ENCODE data around the gene RRP1. TPM values are rescaled to one million over a fixed set of nuclear protein-coding genes. Genes with fewer than 3 reads are reported as not detected.
A peak's percentile ranks its signal among the peaks of the same experiment; 100 is the strongest.

Gene RRP1
- total RNA-seq, 1 donor, result 16.8 TPM

GRCh38 chr21:43758811-43759210 lies 30.6 kb upstream of the RRP1 start:
- TF ChIP-seq CTCF (IDR thresholded peaks at IDR 0.05; ENCODE audit: insufficient read depth, low read depth, low read length), result no peak
- peak; percentile 57 for DNase-seq (ENCODE audit: low read depth)
- no peak overlapping the region for H3K4me3 ChIP-seq (ENCODE audit: low read depth, low read length)

DNA sequence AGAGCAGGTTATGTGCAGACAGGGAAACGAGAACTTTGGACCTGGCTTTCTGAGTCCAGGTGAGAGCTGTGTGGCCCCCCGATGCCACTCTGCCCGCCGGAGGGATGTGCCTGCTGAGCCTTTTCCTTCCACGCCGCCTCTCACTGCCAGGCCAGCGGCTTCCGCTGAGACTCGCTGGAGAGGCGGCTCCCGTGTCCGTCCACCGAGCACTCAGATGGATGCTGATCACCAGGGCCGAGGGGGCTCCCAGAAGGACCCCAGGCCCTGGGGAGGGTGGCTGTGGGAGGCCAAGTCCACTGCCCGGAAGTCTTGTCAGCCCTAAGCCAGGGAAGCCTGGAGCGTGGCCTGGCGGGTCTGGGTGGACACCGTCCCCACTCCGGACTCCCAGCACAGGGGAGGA lies 29.7 kb upstream of the RRP1 start:
- no peak overlapping the region for H3K4me3 ChIP-seq (ENCODE audit: low read depth, low read length)
- no peak for TF ChIP-seq CTCF (IDR thresholded peaks at IDR 0.05; ENCODE audit: insufficient read depth, low read depth, low read length)
- no peak for DNase-seq (ENCODE audit: low read depth)

- no peak overlapping the region for H3K4me3 ChIP-seq (ENCODE audit: low read depth, low read length)
- no peak for TF ChIP-seq CTCF (IDR thresholded peaks at IDR 0.05; ENCODE audit: insufficient read depth, low read depth, low read length)
- no peak for DNase-seq (ENCODE audit: low read depth)
Observed at GRCh38 chr21:43760391-43760958, 28.9 kb upstream of the RRP1 start.

DNA sequence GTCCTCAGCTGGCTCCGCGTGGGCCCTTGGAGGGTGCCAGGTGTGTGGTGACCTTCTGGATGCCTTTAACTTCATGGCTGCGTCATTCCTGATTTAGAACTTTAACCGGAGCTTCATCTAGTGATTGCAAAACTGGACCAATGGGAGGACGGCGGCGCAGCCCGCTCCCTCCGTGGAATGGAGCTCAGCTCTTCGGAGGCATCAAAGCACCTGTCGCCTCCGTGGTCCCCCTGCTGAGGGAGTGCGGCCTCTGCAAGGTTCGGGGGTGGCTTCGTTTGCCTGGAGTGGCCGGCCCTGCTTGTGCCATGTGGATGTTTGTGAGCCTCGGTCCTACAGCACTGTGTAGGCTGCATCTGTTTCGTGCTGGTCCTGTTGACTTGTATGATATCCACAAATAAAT lies 27.5 kb upstream of the RRP1 start:
- H3K4me3 ChIP-seq (ENCODE audit: low read depth, low read length), result no peak overlapping the region
- TF ChIP-seq CTCF (IDR thresholded peaks at IDR 0.05; ENCODE audit: insufficient read depth, low read depth, low read length), result no peak
- no peak for DNase-seq (ENCODE audit: low read depth)

GRCh38 chr21:43762303-43763128 lies 26.9 kb upstream of the RRP1 start:
- DNase-seq (ENCODE audit: low read depth), result no peak
- no peak overlapping the region for H3K4me3 ChIP-seq (ENCODE audit: low read depth, low read length)
- TF ChIP-seq CTCF (IDR thresholded peaks at IDR 0.05; ENCODE audit: insufficient read depth, low read depth, low read length), result no peak

GRCh38 chr21:43763901-43764523 lies 25.4 kb upstream of the RRP1 start:
- no peak for DNase-seq (ENCODE audit: low read depth)
- TF ChIP-seq CTCF (IDR thresholded peaks at IDR 0.05; ENCODE audit: insufficient read depth, low read depth, low read length), result no peak

More at GRCh38 chr21:43763901-43764523, 25.4 kb upstream of the RRP1 start:
- H3K4me3 ChIP-seq (ENCODE audit: low read depth, low read length), result no peak overlapping the region

All from fibroblast of villous mesenchyme (primary cell).